Fibroblast of villous mesenchyme (primary cell): Measurements from ENCODE around the gene NTHL1. TPM values are rescaled to one million over a fixed set of nuclear protein-coding genes. Genes with fewer than 3 reads are reported as not detected.

Experiments used
- DNase-seq: peaks from one replicate; pipeline ENCODE4 v3.0.0-alpha.2; 2010; ENCODE audit warnings: low read depth
- H3K4me3 ChIP-seq: 2 replicates; pipeline ENCODE4 v1.5.1; 2011; ENCODE audit warnings: low read depth, mild to moderate bottlenecking, low read length
- total RNA-seq: library from RNA; depleted of rRNA; stranded (reverse); fragments of >200 nt; gene quantifications from 2 replicates; pipeline ENCODE4 v1.2.3, GENCODE V29; 2012
- TF ChIP-seq, protein P1 (sequence below): IDR thresholded peaks from 2 replicates; pipeline ENCODE4 v1.5.1; 2012; ENCODE audit warnings: low read depth, mild to moderate bottlenecking, low read length; ENCODE audit not compliant: insufficient read depth

NTHL1 gene
- total RNA-seq, 1 donor, result 25.5 TPM

DNA sequence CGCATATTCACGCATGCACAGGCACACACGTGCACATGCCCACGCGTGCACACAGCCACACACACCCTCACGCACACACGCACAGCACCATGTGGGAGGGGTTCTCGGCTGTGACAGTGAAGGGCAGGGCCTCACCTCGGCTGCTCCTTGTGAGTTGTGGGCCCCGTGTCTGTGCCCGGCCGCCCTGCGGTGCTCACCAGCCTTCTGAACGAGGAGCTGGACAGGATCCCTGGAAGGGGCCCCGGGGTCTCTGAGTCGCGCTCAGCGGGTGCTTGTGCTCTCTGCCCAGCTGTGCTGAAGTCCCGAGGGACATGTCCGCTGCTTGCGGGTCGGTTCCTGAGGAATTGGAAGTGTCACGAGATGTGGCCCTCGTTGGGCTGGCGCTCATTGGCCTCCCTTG is 16.2 kb upstream of the NTHL1 start:
- TF ChIP-seq, protein P1, sequence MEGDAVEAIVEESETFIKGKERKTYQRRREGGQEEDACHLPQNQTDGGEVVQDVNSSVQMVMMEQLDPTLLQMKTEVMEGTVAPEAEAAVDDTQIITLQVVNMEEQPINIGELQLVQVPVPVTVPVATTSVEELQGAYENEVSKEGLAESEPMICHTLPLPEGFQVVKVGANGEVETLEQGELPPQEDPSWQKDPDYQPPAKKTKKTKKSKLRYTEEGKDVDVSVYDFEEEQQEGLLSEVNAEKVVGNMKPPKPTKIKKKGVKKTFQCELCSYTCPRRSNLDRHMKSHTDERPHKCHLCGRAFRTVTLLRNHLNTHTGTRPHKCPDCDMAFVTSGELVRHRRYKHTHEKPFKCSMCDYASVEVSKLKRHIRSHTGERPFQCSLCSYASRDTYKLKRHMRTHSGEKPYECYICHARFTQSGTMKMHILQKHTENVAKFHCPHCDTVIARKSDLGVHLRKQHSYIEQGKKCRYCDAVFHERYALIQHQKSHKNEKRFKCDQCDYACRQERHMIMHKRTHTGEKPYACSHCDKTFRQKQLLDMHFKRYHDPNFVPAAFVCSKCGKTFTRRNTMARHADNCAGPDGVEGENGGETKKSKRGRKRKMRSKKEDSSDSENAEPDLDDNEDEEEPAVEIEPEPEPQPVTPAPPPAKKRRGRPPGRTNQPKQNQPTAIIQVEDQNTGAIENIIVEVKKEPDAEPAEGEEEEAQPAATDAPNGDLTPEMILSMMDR, result no peak
- no peak for DNase-seq
- no peak overlapping the region for H3K4me3 ChIP-seq

DNA sequence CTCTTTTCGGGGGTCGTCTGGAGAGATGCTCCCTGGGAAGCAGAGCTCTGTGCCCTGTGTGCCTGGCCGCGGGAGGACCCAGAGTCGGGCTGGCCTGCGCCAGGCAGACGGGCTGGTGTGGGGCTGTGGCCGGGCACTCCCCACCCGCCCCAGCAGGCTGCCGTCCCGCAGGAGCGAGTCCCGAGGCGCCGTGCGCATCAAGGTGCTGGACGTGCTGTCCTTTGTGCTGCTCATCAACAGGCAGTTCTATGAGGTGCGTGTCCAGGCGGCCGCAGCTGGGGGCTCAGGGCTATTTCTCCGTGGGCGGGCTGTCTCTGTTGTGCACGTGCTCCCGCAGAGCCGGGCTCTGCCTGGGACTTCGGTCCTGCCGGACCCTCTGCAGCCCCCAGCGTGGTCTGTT is 15.2 kb upstream of the NTHL1 start:
- no peak overlapping the region for H3K4me3 ChIP-seq
- TF ChIP-seq, protein P1, result no peak
- DNase-seq, result no peak

DNA sequence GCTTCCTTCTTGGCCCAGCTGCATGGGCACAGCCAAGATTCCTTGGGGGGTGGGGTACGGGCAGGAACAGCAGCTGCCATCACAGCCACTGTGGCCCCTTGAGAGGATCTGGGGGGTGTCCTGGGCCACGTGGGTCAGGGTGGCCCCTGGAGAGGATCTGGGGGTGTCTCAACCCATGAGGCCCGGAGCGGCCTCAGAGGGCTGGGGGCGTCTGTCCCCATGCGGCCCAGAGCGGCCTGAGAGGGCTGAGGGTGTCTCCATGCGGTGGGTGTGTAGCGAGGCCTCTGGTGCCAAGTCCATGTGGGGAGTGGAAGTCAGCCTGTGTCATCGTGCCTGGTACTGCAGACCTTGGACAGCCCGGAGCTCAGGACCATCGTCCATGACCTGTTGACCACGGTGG is 13.9 kb upstream of the NTHL1 start:
- no peak for DNase-seq
- no peak overlapping the region for H3K4me3 ChIP-seq
- TF ChIP-seq, protein P1, result no peak

DNA sequence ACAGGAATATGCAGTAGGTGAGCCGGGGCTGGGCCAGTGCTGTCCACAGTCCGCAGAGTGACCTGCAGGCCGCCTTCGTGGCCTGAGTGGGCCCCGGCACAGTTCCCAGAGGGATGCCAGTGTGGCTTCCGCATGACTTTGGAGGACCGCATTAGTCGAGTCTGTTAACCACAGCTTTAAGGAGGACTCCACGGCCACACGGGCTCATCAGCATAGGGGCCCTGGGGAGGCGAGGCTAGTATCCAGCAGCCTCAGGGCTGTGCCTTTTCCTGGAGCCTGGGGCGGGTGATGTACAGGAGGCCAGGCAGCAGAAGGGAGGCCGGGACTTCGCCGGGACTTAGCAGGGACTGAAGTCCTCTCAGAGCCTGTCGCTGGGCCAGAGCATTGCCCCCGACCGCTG is 13.4 kb upstream of the NTHL1 start:
- no peak overlapping the region for H3K4me3 ChIP-seq
- TF ChIP-seq, protein P1, result no peak
- DNase-seq, result no peak

DNA sequence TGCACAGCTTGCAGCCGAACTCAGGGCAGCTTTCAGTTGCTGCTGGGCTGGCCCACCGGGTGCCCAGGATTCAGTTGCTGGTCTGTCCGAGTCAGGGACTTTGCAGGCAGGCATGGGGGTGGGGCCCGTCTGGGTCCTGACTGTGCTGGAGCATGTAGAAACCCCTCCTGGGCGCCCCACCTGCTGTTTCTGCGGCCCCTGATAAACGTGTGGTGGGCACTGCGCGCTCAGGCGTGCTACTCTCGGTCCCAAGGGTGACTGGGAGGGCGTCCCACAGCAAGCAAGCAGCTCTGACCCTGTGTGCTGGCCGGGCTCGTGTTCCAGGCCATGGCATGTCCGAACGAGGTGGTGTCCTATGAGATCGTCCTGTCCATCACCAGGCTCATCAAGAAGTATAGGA is 12.7 kb upstream of the NTHL1 start:
- TF ChIP-seq, protein P1, result no peak
- H3K4me3 ChIP-seq, result no peak overlapping the region
- DNase-seq, result no peak

DNA sequence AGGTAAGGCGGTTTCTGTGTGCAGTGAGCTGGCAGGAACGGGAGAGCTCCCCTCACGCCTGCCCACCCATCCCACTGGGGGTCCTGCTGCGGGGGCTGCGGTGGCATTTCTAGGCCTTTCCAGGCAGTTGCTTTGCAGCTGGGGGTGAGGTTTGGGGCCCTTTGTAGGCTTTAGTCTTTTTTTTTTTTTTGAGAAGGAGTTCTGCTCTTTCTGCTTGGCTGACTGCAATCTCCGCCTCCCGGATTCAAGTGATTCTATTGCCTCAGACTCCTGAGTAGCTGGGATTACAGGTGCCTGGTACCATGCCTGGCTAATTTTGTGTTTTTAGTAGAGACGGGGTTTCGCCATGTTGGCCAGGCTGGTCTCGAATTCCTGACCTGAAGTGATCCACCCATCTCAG is 11.2 kb upstream of the NTHL1 start:
- no peak for DNase-seq
- TF ChIP-seq, protein P1, result no peak
- no peak overlapping the region for H3K4me3 ChIP-seq

DNA sequence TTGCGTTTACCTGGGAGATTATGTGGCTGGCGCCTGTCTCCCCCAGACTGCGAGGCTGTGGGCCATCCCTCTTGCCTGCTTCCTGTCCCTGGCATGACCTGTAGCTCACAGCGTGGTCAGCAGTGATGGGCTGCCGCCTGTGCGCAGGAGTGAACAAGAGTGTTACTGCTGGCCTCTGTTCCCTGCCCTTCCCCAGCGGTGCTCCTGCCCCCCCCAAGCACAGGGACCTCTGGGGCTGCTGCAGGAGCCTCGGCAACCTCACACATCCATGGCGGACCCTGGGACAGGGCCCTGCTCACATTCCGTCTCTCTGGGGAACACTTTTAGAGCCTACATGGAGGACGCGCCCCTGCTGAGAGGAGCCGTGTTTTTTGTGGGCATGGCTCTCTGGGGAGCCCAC is 10.8 kb upstream of the NTHL1 start:
- DNase-seq, result no peak
- H3K4me3 ChIP-seq, result no peak overlapping the region
- TF ChIP-seq, protein P1, result no peak
